ENCODE results near the gene RNF217. TPM values are rescaled to one million over a fixed set of nuclear protein-coding genes. Genes with fewer than 3 reads are reported as not detected.
A peak's percentile ranks its signal among the peaks of the same experiment; 100 is the strongest.

RNF217 gene
- total RNA-seq, 2 experiments from 2014 or later = 1.7 to 2.4 TPM

DNA sequence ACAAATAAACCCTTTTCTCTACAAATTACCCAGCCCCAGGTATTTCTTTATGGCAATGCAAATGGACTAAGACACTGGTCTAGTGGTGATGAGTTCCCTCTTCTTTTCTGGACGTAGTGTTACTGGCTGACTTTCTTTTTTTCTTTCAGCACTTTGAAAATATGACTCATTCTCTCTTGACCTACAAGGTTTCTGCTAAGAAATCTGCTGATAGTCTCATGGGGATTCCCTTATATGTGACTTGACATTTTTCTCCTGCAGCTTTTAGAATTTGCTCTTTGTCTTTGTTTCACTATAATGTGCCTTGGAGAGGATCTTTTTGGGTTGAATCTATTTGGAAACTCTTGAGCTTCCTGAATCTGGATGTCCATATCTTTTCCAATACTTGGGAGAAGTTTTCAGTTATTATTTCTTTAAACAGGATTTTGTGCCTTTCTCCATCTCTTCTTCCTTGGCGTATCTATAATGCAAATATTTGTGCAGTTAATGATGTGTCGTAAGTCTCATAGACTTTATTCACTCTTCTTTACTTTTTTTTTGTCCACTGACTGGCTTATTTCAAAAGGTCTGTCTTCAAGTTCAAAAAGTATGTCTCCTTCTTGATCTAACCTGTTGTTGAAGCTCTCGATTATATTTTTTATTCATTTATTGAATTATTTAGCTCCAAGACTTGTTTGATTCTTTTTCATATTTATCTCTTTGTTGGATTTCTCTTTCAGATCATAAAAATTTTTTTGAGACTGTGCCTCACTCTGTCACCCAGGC is 149.2 kb downstream of the RNF217 start:
- H3K4me1 Mint-ChIP-seq = no peaks in the 10 kb centered on the region
- H3K27me3 Mint-ChIP-seq = no peaks in the 10 kb centered on the region
- intact Hi-C loops (cut with DNase I, micrococcal nuclease) = loop anchor here in 1 of 2 experiments (5.0 kb wide), 1 partner anchor 149 kb away; the partner anchor contains the start of gene RNF217
- ChIA-PET CTCF (interaction anchor here (0.6 to 2.1 kb wide), 2 partner anchors 18 to 241 kb away, joined by 3 to 7 read pairs; no protein-coding TSS in a partner anchor), POLR2A (no interaction called here)
- peaks cover 30% of the 10 kb centered on the region for H3K9me3 Mint-ChIP-seq (ENCODE audit: low read depth)
- DNase-seq = no peak
- no peak overlapping the region for H3K27ac Mint-ChIP-seq
- H3K4me3 Mint-ChIP-seq = no peak overlapping the region
- no peak for ATAC-seq
- peaks cover 3% of the 10 kb centered on the region for H3K36me3 Mint-ChIP-seq (ENCODE audit: low read depth)

GRCh38 chr6:125112934-125113333 is 150.7 kb downstream of the RNF217 start:
- ChIA-PET CTCF (interaction anchor here (1.0 to 2.2 kb wide), 5 partner anchors 11 to 1311 kb away, joined by 3 to 14 read pairs (median 4); no protein-coding TSS in a partner anchor), POLR2A (no interaction called here)
- intact Hi-C loops (cut with DNase I, micrococcal nuclease) = loop anchor here in 1 of 2 experiments (5.0 kb wide), 1 partner anchor 151 kb away; the partner anchor contains the start of gene RNF217
- Mint-ChIP-seq H3K27me3 (no peaks in the 10 kb centered on the region), H3K27ac (no peak overlapping the region), H3K9me3 (ENCODE audit: low read depth) (peaks cover 30% of the 10 kb centered on the region), H3K4me3 (no peak overlapping the region), H3K4me1 (no peaks in the 10 kb centered on the region), H3K36me3 (ENCODE audit: low read depth) (peaks cover 3% of the 10 kb centered on the region)
- ATAC-seq = no peak
- DNase-seq = no peak

DNA sequence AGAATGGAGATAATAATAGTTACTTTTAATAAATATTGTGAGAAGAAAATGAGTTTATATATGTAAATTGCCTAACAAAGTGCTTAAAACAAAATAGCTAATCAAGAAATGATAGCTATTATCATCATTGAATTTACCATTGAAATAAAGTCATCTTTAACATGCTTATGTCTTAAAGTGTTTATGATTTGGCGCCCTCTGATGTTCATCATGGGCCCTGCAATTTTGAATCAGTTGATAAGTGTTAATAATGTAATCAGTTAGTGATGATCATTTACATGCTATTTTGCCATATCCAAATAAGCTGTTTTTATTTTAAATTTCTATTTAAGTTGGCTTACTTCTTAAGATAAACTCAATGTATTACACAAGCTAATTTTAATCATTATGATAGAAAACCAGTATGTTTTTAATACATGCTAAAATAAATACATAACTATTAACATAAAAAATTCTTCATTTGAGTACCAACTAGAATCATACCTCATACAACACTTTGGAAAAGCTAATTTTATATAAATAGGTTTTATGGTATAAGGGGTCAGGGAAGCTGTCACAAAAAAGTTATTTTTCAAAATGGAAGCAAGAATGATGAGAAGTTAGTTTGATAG is 152.1 kb downstream of the RNF217 start:
- H3K4me1 Mint-ChIP-seq = no peaks in the 10 kb centered on the region
- POLR2A ChIA-PET = no interaction called here
- no peak for ATAC-seq
- H3K9me3 Mint-ChIP-seq (ENCODE audit: low read depth) = peaks cover 25% of the 10 kb centered on the region
- H3K27ac Mint-ChIP-seq = no peak overlapping the region
- intact Hi-C loops (cut with DNase I, micrococcal nuclease) = loop anchor here (1.0 to 5.0 kb wide), 3 partner anchors 152 to 1312 kb away; partner anchors contain the start of gene RNF217 (in 1 of the 2)
- H3K27me3 Mint-ChIP-seq = no peaks in the 10 kb centered on the region
- CTCF ChIA-PET = interaction anchor here (0.6 to 2.2 kb wide), 21 partner anchors 9 to 1313 kb away, joined by 3 to 14 read pairs (median 4); partner anchors contain the start of gene TPD52L1
- DNase-seq = peak; percentile 66
- no peak overlapping the region for H3K4me3 Mint-ChIP-seq
- peaks cover 3% of the 10 kb centered on the region for H3K36me3 Mint-ChIP-seq (ENCODE audit: low read depth)

DNA sequence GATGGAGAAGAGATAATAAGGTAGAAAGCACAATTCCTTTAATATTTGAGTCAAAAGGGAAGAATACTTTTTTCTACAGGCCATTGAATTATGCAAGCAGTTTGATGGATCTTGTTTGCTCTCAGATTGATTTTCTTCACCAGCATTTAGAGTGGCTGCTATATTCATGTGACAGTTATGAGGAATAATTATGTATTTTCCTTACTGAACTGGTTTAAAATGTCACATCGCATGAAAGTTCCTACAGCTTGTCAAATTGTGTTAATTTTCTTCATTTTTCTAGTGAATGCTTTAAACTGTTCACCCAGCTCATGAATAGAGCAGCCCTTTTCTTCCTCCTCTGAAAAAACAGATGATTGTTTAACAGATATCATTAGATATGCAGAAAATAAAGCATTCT is 153.9 kb downstream of the RNF217 start:
- peaks cover 10% of the 10 kb centered on the region for H3K9me3 Mint-ChIP-seq (ENCODE audit: low read depth)
- ATAC-seq = no peak
- no peaks in the 10 kb centered on the region for H3K4me1 Mint-ChIP-seq
- no peak overlapping the region for H3K4me3 Mint-ChIP-seq
- no peak overlapping the region for H3K27ac Mint-ChIP-seq
- H3K36me3 Mint-ChIP-seq (ENCODE audit: low read depth) = no peaks in the 10 kb centered on the region
- CTCF ChIA-PET = interaction anchor here (1.0 kb wide), 2 partner anchors 245 to 247 kb away, joined by 3 to 5 read pairs; no protein-coding TSS in a partner anchor
- no peak for DNase-seq
- H3K27me3 Mint-ChIP-seq = no peaks in the 10 kb centered on the region
- POLR2A ChIA-PET = no interaction called here
- intact Hi-C loops (cut with DNase I, micrococcal nuclease) = no loop called here

DNA sequence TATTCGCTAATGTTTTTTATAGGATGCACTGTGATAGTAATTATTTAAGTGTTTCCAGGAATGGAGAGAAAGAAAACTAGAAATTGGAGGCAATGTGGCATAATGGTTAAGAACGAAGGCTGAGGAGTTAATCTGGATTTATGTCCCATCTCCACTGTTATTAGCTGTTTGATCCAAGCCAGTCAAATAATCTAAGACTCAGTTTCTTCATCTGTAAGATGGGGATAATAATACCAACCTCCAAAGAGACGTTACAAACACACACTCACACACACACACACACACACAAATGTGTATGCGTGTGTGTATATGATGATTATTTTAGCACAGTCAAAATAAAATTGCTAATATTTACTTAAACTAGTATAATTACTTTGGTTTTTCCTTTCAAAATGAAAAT is 154.5 kb downstream of the RNF217 start:
- no peak overlapping the region for H3K27ac Mint-ChIP-seq
- ChIA-PET CTCF (no interaction called here), POLR2A (no interaction called here)
- ATAC-seq (no peak), DNase-seq (no peak)
- intact Hi-C loops (cut with DNase I, micrococcal nuclease) = no loop called here
- H3K9me3 Mint-ChIP-seq (ENCODE audit: low read depth) = peaks cover 5% of the 10 kb centered on the region
- H3K4me3 Mint-ChIP-seq = no peak overlapping the region
- no peaks in the 10 kb centered on the region for H3K4me1 Mint-ChIP-seq
- H3K36me3 Mint-ChIP-seq (ENCODE audit: low read depth) = no peaks in the 10 kb centered on the region
- peaks cover 3% of the 10 kb centered on the region for H3K27me3 Mint-ChIP-seq

GRCh38 chr6:125117818-125118217 is 155.6 kb downstream of the RNF217 start:
- ChIA-PET CTCF (no interaction called here), POLR2A (no interaction called here)
- no peak for ATAC-seq
- intact Hi-C loops (cut with DNase I, micrococcal nuclease) = no loop called here
- Mint-ChIP-seq H3K4me3 (no peak overlapping the region), H3K4me1 (no peaks in the 10 kb centered on the region), H3K9me3 (ENCODE audit: low read depth) (no peaks in the 10 kb centered on the region), H3K27me3 (peaks cover 3% of the 10 kb centered on the region), H3K27ac (no peak overlapping the region), H3K36me3 (ENCODE audit: low read depth) (no peaks in the 10 kb centered on the region)
- DNase-seq = no peak

DNA sequence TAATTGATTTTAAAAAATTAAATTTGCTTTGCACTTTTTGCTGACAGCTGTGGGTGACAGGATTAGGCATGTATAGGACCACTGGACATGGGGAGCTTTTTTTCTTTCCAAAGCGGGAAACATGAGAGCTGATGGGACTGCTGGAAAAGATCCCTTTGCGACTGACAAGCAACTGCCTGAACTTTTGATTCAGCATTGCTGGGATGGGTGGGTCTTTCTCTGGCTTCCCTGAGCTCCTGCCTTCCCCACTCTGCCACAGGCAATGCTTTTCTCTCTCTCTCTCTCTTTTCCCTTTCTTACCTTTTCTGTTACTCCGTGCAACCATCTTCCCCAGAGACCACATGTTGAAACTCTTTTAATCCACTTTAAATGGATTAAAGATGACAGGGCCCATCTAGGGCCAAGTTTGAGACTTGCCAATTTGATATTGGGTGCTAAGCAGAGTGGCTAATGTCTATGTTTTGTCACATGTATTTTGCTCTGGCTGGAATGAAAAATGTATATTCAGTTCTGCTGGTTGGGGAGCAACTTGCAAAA is 157.9 kb downstream of the RNF217 start:
- POLR2A ChIA-PET = no interaction called here
- intact Hi-C loops (cut with DNase I, micrococcal nuclease) = no loop called here
- Mint-ChIP-seq H3K4me3 (no peak overlapping the region), H3K9me3 (ENCODE audit: low read depth) (no peaks in the 10 kb centered on the region), H3K27ac (no peak overlapping the region), H3K4me1 (no peaks in the 10 kb centered on the region), H3K36me3 (ENCODE audit: low read depth) (no peaks in the 10 kb centered on the region), H3K27me3 (peaks cover 5% of the 10 kb centered on the region)
- CTCF ChIA-PET = interaction anchor here (0.6 kb wide), 1 partner anchor 179 kb away, joined by 3 read pairs; no protein-coding TSS in a partner anchor
- no peak for ATAC-seq
- no peak for DNase-seq

DNA sequence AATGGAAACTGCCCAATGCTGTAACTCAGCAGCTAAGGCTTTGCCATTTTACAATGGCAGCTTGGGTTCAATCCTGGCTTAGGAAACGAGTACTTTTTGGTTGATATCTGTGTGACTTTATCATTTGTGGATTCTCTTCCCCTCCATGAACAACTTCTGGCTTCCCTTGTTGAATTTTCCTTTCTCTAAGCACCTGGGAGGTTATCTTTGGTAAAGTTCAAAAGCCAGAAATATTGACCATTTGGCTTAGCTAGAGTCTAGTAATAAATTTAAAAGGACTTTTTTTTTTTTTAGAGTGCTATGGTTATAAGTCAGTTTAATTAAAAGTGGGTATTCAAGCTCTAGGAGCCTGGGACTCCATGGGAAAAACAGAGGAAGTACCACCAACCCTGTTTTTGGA is 159.7 kb downstream of the RNF217 start:
- intact Hi-C loops (cut with DNase I, micrococcal nuclease) = no loop called here
- H3K27ac Mint-ChIP-seq = no peak overlapping the region
- no peak overlapping the region for H3K4me3 Mint-ChIP-seq
- ChIA-PET POLR2A (no interaction called here), CTCF (no interaction called here)
- DNase-seq = no peak
- H3K36me3 Mint-ChIP-seq (ENCODE audit: low read depth) = no peaks in the 10 kb centered on the region
- H3K27me3 Mint-ChIP-seq = peaks cover 5% of the 10 kb centered on the region
- no peak for ATAC-seq
- no peaks in the 10 kb centered on the region for H3K4me1 Mint-ChIP-seq
- H3K9me3 Mint-ChIP-seq (ENCODE audit: low read depth) = no peaks in the 10 kb centered on the region

DNA sequence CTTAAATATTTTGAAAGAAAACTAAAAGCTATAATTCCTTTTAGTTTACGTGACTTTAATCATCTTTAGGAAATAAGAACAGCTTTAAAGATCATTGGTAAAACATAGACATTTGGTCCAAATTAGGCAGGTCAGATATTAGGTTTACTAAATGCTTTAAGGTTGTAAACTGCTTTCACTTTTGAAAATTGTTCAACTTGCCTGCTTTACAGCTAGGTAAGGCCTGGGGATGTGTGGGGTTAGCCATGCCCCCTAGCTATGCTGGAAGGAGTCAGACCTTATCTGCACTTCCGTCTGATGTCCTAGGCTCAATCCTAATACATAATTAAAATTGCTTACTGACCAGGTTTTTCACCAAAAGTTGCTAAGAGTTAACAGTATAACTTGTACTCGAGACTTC is 160.8 kb downstream of the RNF217 start:
- DNase-seq (no peak), ATAC-seq (no peak)
- Mint-ChIP-seq H3K4me3 (no peak overlapping the region), H3K9me3 (ENCODE audit: low read depth) (no peaks in the 10 kb centered on the region), H3K27me3 (peaks cover 5% of the 10 kb centered on the region), H3K4me1 (no peaks in the 10 kb centered on the region), H3K27ac (no peak overlapping the region), H3K36me3 (ENCODE audit: low read depth) (no peaks in the 10 kb centered on the region)
- POLR2A ChIA-PET = no interaction called here
- CTCF ChIA-PET = interaction anchor here (2.4 kb wide), 1 partner anchor 9 kb away, joined by 14 read pairs; no protein-coding TSS in a partner anchor
- intact Hi-C loops (cut with DNase I, micrococcal nuclease) = no loop called here

DNA sequence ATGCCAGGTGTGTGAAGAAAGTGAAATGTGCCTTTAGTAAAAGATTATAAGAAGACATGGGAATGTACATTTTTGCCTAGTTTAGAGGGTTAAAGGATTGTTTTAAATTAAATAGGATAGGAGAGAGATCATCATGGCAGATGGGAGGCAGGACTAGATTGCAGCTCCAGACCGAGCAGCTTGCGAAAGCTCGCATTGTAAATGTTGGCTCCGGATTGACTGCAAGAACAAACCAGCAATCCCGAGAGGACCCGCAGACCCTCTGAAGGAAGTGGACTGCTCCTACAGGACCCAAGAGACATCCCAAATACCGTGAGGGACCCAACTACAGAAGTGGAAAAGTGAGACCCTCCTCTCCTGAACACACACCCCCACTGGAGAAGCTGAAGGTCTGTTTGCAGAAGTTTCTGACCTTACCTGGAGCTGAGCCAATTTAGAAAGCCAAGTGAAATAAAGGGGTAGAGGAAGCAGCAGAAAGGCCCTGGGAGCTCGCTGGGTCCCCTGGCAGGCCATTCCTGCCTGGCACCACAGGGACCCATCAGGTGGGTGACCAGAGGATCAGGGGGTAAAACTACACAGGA is 161.3 kb downstream of the RNF217 start:
- POLR2A ChIA-PET = no interaction called here
- H3K4me3 Mint-ChIP-seq = no peak overlapping the region
- peaks cover 5% of the 10 kb centered on the region for H3K27me3 Mint-ChIP-seq
- no peaks in the 10 kb centered on the region for H3K9me3 Mint-ChIP-seq (ENCODE audit: low read depth)
- CTCF ChIA-PET = interaction anchor here (0.7 to 2.4 kb wide), 2 partner anchors 10 to 112 kb away, joined by 3 to 14 read pairs; no protein-coding TSS in a partner anchor
- ATAC-seq = no peak
- DNase-seq = no peak
- H3K27ac Mint-ChIP-seq = no peak overlapping the region
- intact Hi-C loops (cut with DNase I, micrococcal nuclease) = no loop called here
- no peaks in the 10 kb centered on the region for H3K4me1 Mint-ChIP-seq
- no peaks in the 10 kb centered on the region for H3K36me3 Mint-ChIP-seq (ENCODE audit: low read depth)

DNA sequence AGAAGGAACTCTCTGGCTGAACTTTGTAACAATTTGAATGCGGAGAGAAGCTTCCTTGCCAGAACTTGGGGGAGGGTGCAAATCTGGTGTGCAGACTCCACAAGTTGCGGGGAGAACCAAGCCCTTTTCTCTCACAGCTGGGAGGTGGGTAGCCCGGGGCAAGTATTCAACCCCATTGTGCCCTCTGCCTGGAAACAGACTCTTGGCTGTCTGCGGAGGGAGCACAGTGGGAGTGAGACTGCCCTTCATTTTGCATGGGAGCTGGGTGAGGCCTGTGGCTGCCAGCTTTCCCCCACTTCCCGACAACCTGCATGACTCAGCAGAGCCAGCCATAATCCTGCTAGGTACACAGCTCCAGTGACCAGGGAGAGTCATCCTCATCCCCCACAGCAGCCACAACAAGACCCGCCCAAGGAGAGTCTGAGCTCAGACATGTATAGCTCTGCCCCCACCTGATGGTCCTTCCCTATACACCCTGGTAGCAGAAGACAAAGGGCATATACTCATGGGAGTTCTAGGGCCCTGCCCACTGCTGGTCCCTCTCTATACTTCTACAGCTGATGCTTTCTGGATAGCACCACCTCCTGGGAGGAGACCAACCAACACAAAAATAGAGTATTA is 161.9 kb downstream of the RNF217 start:
- intact Hi-C loops (cut with DNase I, micrococcal nuclease) = no loop called here
- Mint-ChIP-seq H3K4me1 (no peaks in the 10 kb centered on the region), H3K27ac (no peak overlapping the region), H3K4me3 (no peak overlapping the region), H3K36me3 (ENCODE audit: low read depth) (no peaks in the 10 kb centered on the region), H3K9me3 (ENCODE audit: low read depth) (no peaks in the 10 kb centered on the region), H3K27me3 (peaks cover 5% of the 10 kb centered on the region)
- POLR2A ChIA-PET = no interaction called here
- CTCF ChIA-PET = interaction anchor here (0.7 to 2.4 kb wide), 2 partner anchors 10 to 112 kb away, joined by 3 to 14 read pairs; no protein-coding TSS in a partner anchor
- DNase-seq (no peak), ATAC-seq (no peak)
